ENCODE results near the gene ARSA.

DNA sequence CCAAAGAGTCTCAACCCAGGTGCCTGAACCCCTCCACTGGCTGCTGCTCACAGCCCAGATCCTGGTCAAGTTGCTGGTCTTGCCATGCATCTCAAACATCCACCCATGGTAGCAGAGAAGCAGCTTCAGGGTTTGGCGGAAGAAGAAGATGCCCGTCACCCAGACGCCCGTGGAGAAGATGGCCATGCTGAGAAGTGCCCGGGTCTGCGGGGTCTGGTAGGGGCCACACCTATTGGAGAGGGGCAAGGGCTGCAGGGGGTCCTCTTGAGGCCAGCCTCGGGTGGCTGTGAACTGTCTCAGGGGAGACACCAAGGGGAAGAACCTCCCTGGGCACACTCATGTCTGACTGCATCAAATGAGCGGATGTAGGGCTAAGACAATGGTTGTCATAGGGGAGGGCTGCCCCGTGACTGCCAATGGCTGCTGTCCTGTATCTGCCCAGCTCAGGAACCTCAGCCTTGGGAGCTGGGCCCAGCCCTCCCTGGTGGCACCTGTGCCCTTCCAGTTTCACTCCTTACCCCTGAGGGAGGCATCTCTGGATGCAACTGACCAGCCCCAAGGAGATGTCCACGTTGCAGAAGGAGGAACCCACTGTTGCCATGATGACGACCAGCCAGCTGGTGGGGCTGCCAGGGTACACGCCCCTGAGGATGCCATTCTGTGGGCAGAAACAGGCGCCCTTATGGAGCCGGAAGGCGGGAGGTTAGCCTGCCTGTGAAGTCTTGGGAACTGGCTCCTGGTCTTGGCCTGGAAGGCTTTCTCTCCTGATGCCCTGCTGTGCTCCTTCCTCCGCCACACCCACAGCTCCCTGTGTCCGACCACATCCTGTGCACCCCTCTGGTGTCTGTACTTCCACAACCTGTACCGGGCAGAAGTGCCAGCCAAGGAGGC is 50.9 kb downstream of the ARSA start:
- TF ChIP-seq SUZ12 (IDR thresholded peaks at IDR 0.05; ENCODE audit: extremely low read depth, insufficient read depth, insufficient read length) (no peak), ZNF274 (IDR thresholded peaks at IDR 0.05; ENCODE audit: low read depth, low read length) (no peak)
